ENCODE measurements around the gene ETHE1. TPM values are rescaled to one million over a fixed set of nuclear protein-coding genes. Genes with fewer than 3 reads are reported as not detected.

Gene ETHE1
- total RNA-seq, 1 donor from 2014 or later = 57.3 TPM

DNA sequence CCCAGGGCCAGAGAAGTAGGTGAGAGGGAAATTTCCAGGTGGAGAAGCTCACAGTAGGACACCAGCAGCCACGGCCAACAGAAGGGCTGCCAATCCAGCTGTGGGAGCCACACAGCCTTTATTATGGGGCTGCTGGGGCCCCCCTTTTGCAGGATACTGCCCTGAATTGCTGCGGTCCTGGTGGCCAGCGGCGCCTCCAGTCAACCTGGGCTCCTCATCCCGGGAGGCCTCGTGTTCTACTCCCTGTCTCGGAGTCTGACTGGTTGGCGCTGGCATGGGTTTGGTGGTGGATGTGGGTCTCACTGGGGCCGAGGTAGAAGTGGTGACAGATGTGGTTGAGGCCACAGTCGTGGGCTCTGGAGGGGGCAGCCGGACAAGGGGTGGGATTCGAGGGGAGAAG is 65.7 kb downstream of the ETHE1 start:
- peaks cover 13% of the 10 kb centered on the region for H3K4me1 Mint-ChIP-seq (ENCODE audit: unreplicated experiment)
- DNase-seq (ENCODE audit: extremely low spot score, unreplicated experiment) = no peak
- H3K9me3 Mint-ChIP-seq = no peaks in the 10 kb centered on the region
- peak overlapping the region; percentile 48 for H3K27ac Mint-ChIP-seq
- H3K36me3 Mint-ChIP-seq = no peaks in the 10 kb centered on the region
- peaks cover 3% of the 10 kb centered on the region for H3K27me3 Mint-ChIP-seq
- TF ChIP-seq, protein P1, sequence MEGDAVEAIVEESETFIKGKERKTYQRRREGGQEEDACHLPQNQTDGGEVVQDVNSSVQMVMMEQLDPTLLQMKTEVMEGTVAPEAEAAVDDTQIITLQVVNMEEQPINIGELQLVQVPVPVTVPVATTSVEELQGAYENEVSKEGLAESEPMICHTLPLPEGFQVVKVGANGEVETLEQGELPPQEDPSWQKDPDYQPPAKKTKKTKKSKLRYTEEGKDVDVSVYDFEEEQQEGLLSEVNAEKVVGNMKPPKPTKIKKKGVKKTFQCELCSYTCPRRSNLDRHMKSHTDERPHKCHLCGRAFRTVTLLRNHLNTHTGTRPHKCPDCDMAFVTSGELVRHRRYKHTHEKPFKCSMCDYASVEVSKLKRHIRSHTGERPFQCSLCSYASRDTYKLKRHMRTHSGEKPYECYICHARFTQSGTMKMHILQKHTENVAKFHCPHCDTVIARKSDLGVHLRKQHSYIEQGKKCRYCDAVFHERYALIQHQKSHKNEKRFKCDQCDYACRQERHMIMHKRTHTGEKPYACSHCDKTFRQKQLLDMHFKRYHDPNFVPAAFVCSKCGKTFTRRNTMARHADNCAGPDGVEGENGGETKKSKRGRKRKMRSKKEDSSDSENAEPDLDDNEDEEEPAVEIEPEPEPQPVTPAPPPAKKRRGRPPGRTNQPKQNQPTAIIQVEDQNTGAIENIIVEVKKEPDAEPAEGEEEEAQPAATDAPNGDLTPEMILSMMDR (conservative IDR thresholded peaks at IDR 0.05) = no peak
- peak overlapping the region; percentile 41 for H3K4me3 Mint-ChIP-seq

DNA sequence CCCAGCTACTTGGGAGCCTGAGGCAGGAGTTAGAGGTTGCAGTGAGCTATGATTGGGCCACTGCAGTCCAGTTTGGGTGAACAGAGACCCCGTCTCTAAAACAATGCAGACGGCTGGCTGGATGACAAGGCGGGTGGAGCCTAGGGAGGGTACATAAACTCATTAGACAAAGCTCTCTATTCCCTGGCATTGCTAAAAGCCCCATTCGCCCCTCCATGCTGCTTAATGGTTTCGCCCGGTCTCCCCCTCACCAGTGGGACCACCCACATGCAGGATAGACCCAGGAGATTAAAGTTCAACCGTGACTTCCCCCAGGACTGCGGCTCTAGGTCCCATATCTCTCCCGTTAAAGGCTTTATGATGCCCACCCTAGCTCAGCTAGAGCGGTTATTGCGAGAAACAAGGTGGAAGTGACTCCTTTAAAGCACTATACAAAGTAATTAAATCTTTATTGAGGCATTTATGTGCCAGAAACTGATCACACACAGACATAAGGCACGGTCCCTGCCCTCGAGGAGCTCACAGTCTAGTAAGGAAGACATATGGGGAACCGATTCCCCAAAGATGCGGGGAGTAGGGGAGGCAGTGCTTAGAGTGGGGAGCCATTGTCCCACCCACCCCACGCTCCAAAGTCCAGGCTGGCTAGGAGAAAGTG is 66.5 kb downstream of the ETHE1 start:
- Mint-ChIP-seq H3K27me3 (peaks cover 6% of the 10 kb centered on the region), H3K36me3 (no peaks in the 10 kb centered on the region), H3K27ac (peak overlapping the region; percentile 21), H3K4me1 (ENCODE audit: unreplicated experiment) (peaks cover 16% of the 10 kb centered on the region), H3K4me3 (peak overlapping the region; percentile 41), H3K9me3 (no peaks in the 10 kb centered on the region)
- TF ChIP-seq, protein P1 (conservative IDR thresholded peaks at IDR 0.05) = no peak
- DNase-seq (ENCODE audit: extremely low spot score, unreplicated experiment) = no peak

DNA sequence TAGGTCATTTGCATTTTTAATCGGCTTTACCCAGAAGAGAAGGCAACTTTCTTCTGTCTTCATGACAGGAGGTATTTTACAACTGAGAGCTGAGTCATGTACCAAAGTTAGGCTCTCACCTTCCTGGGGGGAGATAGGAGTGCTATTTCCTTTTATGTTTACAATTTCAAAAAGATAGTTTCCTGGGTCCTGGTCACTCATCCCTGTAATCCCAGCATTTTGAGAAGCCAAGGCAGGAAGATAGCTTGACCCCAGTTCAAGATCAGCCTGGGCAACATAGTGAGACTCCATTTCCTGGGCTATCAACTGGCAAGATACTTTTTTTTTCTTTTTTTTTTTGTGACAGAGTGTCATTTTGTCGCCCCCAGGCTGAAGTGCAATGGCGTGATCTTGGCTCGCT is 69.2 kb downstream of the ETHE1 start:
- no peak for DNase-seq (ENCODE audit: extremely low spot score, unreplicated experiment)
- Mint-ChIP-seq H3K36me3 (no peaks in the 10 kb centered on the region), H3K4me3 (peak overlapping the region; percentile 44), H3K4me1 (ENCODE audit: unreplicated experiment) (peaks cover 15% of the 10 kb centered on the region), H3K27me3 (peaks cover 8% of the 10 kb centered on the region), H3K9me3 (no peaks in the 10 kb centered on the region), H3K27ac (peak overlapping the region; percentile 81)
- TF ChIP-seq, protein P1 (conservative IDR thresholded peaks at IDR 0.05) = no peak

Other genes with a start within 250 kb of the ETHE1 start
- 0.29 TPM in 1 of 2 replicates, not detected in the other for gene CD177, start 173.5 kb downstream of the ETHE1 start, total RNA-seq (ENCODE audit: low replicate concordance)
- gene TEX101, start 112.3 kb downstream of the ETHE1 start, total RNA-seq (ENCODE audit: low replicate concordance) = not detected in 2 replicates
- gene LYPD3, start 61.6 kb downstream of the ETHE1 start, total RNA-seq (ENCODE audit: low replicate concordance) = 13.3 and 66.4 TPM in 2 replicates
- gene PHLDB3, start 22.5 kb downstream of the ETHE1 start, total RNA-seq (ENCODE audit: low replicate concordance) = 37.9 and 114 TPM in 2 replicates
- 1.8 and 2.6 TPM in 2 replicates for gene ZNF575, start 6.0 kb upstream of the ETHE1 start, total RNA-seq (ENCODE audit: low replicate concordance)
- 33.0 and 63.7 TPM in 2 replicates for gene XRCC1, start 48.3 kb upstream of the ETHE1 start, total RNA-seq (ENCODE audit: low replicate concordance)
- gene PINLYP, start 48.6 kb upstream of the ETHE1 start, total RNA-seq (ENCODE audit: low replicate concordance) = 5.6 and 6.0 TPM in 2 replicates
- gene IRGQ, start 68.9 kb upstream of the ETHE1 start, total RNA-seq (ENCODE audit: low replicate concordance) = 37.1 and 41.5 TPM in 2 replicates
- gene ZNF576, start 69.4 kb upstream of the ETHE1 start, total RNA-seq (ENCODE audit: low replicate concordance) = 17.3 and 18.7 TPM in 2 replicates
- 0.56 and 0.69 TPM in 2 replicates for gene SRRM5, start 84.9 kb upstream of the ETHE1 start, total RNA-seq (ENCODE audit: low replicate concordance)
- 31.4 and 76.9 TPM in 2 replicates for gene ZNF428, start 92.4 kb upstream of the ETHE1 start, total RNA-seq (ENCODE audit: low replicate concordance)
- gene CADM4, start 112.6 kb upstream of the ETHE1 start, total RNA-seq (ENCODE audit: low replicate concordance) = 28.2 and 37.9 TPM in 2 replicates
- 18.7 and 32.1 TPM in 2 replicates for gene PLAUR, start 143.0 kb upstream of the ETHE1 start, total RNA-seq (ENCODE audit: low replicate concordance)
- gene IRGC, start 188.9 kb upstream of the ETHE1 start, total RNA-seq (ENCODE audit: low replicate concordance) = not detected in 2 replicates
- gene SMG9, start 227.8 kb upstream of the ETHE1 start, total RNA-seq (ENCODE audit: low replicate concordance) = 44.5 and 64.9 TPM in 2 replicates